KOPT-K1 (cell line): ENCODE results near the gene PLPP7.
"Not testable (repeated sequence)": the region's sequence is repeated elsewhere in the genome, so short reads cannot be mapped to it uniquely, and the experiment has no call there.

Experiments
- H3K27ac ChIP-seq: fragments of 200-600 bp; sonication (generic); 2 replicates; pipeline ENCODE4 v1.5.1; 2016; ENCODE audit warnings: antibody characterized with exemption, mild to moderate bottlenecking, low read depth, low read length; ENCODE audit not compliant: poor library complexity, severe bottlenecking
- H3K36me3 ChIP-seq: fragments of 200-600 bp; sonication (generic); 2 replicates; pipeline ENCODE4 v1.5.1; 2017; ENCODE audit warnings: antibody characterized with exemption, mild to moderate bottlenecking, low read length, moderate library complexity; ENCODE audit not compliant: insufficient read depth
- H3K9me3 ChIP-seq: fragments of 200-600 bp; sonication (generic); 2 replicates; pipeline ENCODE4 v1.5.1; 2017; ENCODE audit warnings: antibody characterized with exemption, low read length, mild to moderate bottlenecking; ENCODE audit not compliant: insufficient read depth, poor library complexity, severe bottlenecking

The PLPP7 gene

GRCh38 chr9:131346559-131346958 is 57.0 kb downstream of the PLPP7 start:
- no peak overlapping the region for H3K27ac ChIP-seq
- no peaks in the 10 kb centered on the region for H3K36me3 ChIP-seq
- no peaks in the 10 kb centered on the region for H3K9me3 ChIP-seq

DNA sequence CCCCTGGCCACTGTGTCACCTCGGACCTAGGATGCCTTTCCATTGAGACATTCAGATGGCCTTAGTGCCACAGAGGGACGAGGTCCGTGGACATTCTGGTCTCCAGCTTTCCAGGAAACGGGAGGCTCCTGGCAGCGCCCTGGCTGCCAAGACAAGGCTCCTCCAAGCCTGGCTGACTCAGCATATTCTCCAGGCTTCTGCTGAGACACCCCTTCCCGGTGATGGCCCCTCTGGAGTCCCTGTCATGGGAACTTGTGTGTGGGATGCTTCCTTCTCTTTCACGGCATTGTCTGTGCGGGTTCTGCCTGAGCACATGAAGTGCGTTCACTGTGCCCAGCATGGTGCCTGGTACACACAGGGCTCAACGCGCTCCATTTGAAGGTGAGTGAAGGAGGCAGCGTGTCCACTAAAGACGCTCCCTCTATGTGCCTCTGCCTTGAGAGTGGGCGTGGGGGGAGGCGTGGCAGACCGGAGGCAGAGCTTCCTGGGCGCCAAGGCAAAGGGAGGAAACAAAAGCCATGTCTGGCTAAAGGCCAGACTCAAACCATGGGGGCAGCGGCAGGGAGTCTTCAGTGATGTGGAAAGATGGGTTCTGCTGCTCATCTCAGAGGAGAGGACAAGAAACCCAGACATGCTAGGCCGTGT is 58.0 kb downstream of the PLPP7 start:
- Histone ChIP-seq H3K27ac (no peak overlapping the region), H3K9me3 (no peaks in the 10 kb centered on the region), H3K36me3 (no peaks in the 10 kb centered on the region)

DNA sequence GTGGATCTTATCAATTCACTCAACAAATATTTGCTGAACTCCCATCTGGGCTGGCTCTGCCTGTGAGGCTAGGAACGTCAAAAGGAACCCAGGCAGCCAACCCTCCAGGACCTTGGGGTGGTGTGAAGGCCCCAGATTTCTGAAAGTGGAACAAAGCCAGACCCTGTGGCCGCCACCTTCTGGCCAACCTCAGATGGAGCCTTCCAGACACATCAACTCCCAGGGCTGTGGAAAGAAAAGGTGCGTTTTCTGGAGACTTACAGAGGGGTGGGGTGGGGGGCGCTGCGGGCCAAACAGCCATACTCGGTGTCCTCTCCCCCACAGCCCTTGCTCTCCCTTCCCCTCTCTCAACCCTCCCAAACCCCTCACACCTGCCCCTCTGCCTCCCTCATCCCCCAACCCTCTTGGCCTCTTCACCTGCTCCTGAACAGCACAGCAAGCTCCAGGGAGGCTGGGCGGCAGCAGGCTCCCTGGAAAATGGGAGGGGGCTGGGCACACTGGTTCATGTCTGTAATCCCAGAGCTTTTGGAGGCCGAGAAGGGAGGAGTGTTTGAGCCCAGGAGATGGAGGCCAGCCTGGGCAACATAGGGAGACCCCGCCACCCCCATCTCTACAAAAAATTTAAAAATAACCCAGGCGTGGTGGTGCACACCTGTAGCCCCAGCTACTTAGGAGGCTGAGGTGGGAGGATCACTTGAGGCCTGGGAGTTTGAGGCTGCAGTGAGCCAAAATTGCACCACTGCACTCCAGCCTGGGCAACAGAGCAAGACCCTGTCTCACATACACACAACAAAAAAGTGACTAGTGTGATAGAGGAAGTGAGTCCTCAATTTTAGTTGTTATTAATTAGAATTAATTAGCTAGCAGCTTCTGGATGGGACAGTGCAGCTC is 59.4 kb downstream of the PLPP7 start:
- no peak overlapping the region for H3K27ac ChIP-seq
- no peaks in the 10 kb centered on the region for H3K36me3 ChIP-seq
- H3K9me3 ChIP-seq: no peaks in the 10 kb centered on the region

DNA sequence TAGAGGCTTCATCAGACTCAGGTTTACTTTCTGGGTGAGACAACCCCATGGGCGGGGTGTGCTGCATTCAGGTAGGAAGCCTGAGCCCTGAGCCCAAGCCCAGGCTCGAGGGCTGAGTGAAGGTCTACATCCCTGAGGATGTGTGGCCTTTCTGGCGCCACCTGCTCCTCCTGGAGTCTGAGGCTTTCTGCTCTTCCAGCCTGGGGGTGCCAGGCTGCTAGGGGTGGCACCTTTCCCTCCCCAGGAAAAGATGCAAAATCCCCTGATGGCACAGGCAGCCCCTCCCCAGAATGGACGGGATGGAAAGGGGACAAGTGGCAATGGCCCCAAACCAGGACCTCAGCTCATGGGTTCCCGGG is 60.0 kb downstream of the PLPP7 start:
- Histone ChIP-seq H3K36me3 (no peaks in the 10 kb centered on the region), H3K9me3 (no peaks in the 10 kb centered on the region), H3K27ac (no peak overlapping the region)

DNA sequence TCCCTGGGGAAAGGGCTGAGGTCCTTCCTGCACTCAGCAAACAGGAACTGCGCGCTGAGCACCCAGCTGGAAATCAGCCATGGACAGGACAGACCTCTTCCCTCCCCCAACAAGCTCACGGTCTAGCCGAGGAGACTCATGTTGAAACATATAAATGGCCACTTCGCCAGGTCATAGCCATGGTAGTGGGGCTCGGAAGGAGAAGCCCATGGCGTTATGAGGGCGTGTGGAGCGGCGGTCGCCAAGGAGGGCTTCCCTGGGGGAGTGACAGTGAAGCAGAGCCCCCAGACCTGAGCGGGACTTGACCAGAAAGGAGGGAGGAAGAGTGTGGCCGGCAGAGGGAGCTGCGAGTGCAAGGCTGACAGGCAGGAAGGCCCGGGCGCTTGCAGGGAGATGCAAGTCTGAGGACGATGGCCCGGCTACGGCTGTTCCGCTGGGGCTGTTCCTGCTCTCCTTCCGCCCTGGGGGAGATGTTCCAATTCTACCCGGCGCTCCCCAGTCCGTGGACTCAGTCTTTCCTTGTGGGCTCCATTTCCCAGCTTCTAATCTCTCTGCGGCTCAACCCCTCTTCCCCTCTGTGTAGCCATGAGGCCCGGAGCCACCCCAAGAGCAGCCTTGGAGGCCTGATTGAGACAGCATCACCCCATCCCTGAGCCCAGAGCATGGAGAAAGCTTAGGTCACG is 60.5 kb downstream of the PLPP7 start:
- no peaks in the 10 kb centered on the region for H3K9me3 ChIP-seq
- H3K27ac ChIP-seq: no peak overlapping the region
- no peaks in the 10 kb centered on the region for H3K36me3 ChIP-seq

DNA sequence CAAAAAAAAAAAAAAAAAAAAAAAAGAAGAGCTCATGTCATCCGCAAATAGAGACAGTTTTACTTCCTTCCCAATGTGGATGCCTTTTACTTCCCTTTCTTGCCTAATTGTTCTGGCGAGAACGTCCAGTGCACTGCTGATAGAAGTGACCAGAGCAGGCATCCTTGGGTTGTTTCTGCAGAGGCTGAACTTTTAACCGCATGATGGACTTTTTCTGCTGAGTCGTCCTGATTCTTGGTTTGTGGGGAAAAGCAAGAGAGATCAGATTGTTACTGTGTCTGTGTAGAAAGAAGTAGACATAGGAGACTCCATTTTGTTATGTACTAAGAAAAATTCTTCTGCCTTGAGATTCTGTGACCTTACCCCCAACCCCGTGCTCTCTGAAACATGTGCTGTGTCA is 67.0 kb downstream of the PLPP7 start:
- H3K27ac ChIP-seq, H3K36me3 ChIP-seq, H3K9me3 ChIP-seq: not testable (repeated sequence)

GRCh38 chr9:131358556-131358955 is 69.0 kb downstream of the PLPP7 start:
- Histone ChIP-seq H3K27ac (no peak overlapping the region), H3K9me3 (no peaks in the 10 kb centered on the region), H3K36me3 (no peaks in the 10 kb centered on the region)
